ENCODE measurements around the gene EPHA8.

The EPHA8 gene

DNA sequence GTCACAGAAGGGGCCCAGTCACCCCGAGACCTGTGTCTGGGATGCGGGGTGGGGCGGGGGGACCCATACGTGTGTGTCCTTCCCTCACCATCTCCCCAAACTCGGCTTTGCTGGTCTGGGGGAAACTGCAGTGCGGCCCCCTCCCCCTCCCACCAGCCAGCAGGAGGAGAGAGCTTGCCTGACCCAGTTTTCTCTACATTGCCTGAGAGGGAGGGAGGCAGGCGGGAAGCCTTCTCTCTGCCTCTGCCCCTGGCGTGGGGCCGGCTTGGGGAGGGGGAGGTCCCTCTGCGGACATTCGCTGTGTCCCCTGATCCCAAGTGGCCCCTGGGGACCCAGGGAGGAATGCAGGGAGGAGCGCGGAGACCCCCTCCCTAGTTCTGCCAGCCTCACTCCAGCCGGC is 3.9 kb downstream of the EPHA8 start:
- DNase-seq (ENCODE audit: low spot score) = no peak

- DNase-seq (ENCODE audit: low spot score) = no peak
Measured at GRCh38 chr1:22567994-22568393, 4.7 kb downstream of the EPHA8 start.

- DNase-seq (ENCODE audit: low spot score) = no peak
Measured at GRCh38 chr1:22569269-22569668, 6.0 kb downstream of the EPHA8 start.

GRCh38 chr1:22570140-22570909 is 7.0 kb downstream of the EPHA8 start:
- no peak for DNase-seq (ENCODE audit: low spot score)

DNA sequence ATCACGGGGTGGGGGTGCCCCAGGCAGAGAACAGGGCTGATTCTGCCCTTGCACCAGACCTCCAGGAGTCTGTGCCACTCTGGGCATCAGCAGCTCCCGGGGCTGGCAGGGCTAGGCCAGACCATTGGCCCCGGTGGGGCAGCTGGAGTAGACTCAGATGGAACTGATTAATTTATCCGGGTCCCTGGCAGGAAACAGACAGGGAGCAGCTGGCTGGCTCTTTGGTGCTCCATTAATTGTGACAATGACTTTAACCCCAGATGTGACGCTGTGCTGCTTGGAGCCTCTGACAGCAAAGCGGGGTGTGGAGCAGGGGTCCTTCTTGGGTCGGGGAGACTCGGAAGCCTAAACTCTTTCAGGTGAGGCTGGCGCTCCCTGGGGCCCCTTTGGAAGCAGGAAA is 9.5 kb downstream of the EPHA8 start:
- DNase-seq (ENCODE audit: low spot score) = no peak

DNA sequence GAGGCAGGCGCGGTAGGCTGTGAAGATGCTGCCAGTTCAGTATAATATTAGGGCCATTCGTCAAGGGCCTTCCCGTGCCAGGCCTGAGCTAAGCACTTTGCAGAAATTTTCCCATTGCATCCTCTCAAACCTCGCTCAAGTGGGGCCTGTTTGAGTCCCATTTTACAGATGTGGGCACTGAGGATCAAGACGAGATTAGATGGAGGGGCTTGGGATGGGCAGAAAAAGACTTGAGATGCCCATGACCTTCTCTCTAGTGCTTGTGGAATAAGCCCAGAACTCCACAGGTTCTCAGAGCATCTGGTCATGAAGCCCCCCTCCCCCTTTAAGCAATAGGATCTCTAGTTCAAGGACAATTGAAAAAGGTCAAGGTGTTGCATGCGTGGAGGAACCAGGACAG is 9.9 kb downstream of the EPHA8 start:
- DNase-seq (ENCODE audit: low spot score) = no peak

- no peak for DNase-seq (ENCODE audit: low spot score)
Measured at GRCh38 chr1:22575532-22576149, 12.4 kb downstream of the EPHA8 start.

- no peak for DNase-seq (ENCODE audit: low spot score)
Measured at GRCh38 chr1:22576150-22576544, 12.9 kb downstream of the EPHA8 start.

- DNase-seq (ENCODE audit: low spot score) = no peak
Measured at GRCh38 chr1:22576617-22577016, 13.3 kb downstream of the EPHA8 start.

- DNase-seq (ENCODE audit: low spot score) = no peak
Measured at GRCh38 chr1:22578732-22579361, 15.6 kb downstream of the EPHA8 start.

GRCh38 chr1:22579541-22580155 is 16.4 kb downstream of the EPHA8 start:
- no peak for DNase-seq (ENCODE audit: low spot score)

- DNase-seq (ENCODE audit: low spot score) = no peak
Measured at GRCh38 chr1:22582661-22583635, 19.7 kb downstream of the EPHA8 start.

- no peak for DNase-seq (ENCODE audit: low spot score)
Measured at GRCh38 chr1:22584001-22584562, 20.8 kb downstream of the EPHA8 start.

DNA sequence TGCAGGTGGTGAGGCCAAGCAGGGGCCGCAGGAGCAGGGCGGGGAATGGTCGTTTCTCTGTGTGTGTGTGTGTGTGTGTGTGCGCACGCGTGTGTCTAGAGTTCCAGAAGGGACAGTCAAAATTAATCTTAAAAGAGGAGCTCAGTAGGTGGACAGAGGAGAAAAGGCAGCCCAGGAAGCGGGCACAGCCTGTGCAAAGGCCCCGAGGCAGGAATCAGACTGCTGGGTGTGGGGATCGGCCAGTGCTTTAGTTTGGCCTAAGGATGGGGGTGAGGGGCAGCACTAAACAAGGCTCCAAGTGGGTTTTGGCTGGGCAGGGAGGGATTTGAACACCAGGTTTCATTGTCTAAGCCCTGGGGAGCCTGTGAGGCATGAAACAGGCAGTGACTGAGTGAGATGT is 21.7 kb downstream of the EPHA8 start:
- DNase-seq (ENCODE audit: low spot score) = no peak

- no peak for DNase-seq (ENCODE audit: low spot score)
Measured at GRCh38 chr1:22585471-22585870, 22.2 kb downstream of the EPHA8 start.

- no peak for DNase-seq (ENCODE audit: low spot score)
Measured at GRCh38 chr1:22586356-22587130, 23.3 kb downstream of the EPHA8 start.

DNA sequence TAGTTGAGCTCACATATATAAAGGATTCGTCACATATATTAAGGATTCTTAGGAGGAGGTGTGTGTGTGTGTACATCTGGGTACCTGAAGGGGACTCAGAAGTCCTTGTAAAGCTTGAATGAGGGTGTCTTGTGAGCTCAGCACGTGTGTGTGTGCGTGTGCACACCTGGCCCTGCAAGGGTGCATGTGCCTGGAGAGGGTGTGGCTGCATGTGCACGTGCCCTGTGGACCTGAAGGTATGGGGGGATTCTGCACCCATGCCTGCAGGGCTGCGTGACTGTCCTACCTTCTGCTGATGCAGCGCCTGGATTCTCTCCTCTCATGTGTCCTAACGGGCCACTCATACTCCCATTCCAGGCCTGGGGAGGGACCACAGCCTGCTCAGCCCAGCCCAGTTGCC is 24.0 kb downstream of the EPHA8 start:
- DNase-seq (ENCODE audit: low spot score) = no peak

DNA sequence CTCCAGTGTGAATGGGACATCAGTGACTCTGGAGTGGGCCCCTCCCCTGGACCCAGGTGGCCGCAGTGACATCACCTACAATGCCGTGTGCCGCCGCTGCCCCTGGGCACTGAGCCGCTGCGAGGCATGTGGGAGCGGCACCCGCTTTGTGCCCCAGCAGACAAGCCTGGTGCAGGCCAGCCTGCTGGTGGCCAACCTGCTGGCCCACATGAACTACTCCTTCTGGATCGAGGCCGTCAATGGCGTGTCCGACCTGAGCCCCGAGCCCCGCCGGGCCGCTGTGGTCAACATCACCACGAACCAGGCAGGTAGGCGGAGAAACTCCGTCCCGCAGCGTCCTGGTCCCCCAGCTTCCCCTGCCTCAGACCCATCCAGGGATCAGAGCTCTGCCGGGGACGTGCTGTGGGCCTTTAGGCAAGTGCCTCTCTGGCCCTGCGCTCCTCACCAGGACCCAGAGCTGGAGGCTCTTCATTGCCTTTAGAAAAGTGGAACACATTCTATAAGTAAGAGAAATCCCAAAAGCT is 25.7 kb downstream of the EPHA8 start:
- DNase-seq (ENCODE audit: low spot score) = no peak

GRCh38 chr1:22591576-22591975 is 28.3 kb downstream of the EPHA8 start:
- no peak for DNase-seq (ENCODE audit: low spot score)

DNA sequence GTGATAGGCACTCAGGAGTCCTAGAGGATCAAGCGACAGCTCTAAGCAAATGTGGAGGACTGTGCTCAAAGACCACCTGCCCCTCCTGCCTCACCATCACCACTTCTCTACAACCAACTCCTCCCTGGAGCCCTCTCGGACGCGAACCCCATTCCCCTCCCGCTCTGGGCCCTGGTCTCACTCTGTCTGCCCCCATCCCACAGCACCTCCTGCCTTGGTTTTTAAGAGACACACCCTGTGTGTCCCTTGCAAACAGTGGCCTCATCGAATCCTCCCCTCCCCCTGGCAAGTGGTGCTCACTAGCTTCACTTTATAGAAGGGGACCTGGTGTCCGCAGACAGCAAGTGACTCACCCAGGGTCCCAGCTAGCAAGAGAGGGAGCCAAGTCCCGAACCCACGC is 28.8 kb downstream of the EPHA8 start:
- no peak for DNase-seq (ENCODE audit: low spot score)
